Activated naive CD8-positive, alpha-beta T cell treated with anti-CD3 and anti-CD28 coated beads, Interleukin-2, amount 50 U/mL, for 16 hours (primary cell): ENCODE measurements around the gene ZNF282.
"Not testable (repeated sequence)": the region's sequence is repeated elsewhere in the genome, so short reads cannot be mapped to it uniquely, and the experiment has no call there.

ENCODE experiments used
- DNase-seq: peaks from one replicate; pipeline ENCODE4 v3.0.0-alpha.2; 2020; ENCODE audit warnings: low read depth, low spot score

ZNF282 gene

GRCh38 chr7:149255174-149255573 lies 59.8 kb downstream of the ZNF282 start:
- DNase-seq, result no peak

GRCh38 chr7:149256568-149256967 lies 61.2 kb downstream of the ZNF282 start:
- no peak for DNase-seq

GRCh38 chr7:149257146-149257545 lies 61.8 kb downstream of the ZNF282 start:
- DNase-seq, result no peak

GRCh38 chr7:149261316-149261828 lies 66.0 kb downstream of the ZNF282 start:
- no peak for DNase-seq

DNA sequence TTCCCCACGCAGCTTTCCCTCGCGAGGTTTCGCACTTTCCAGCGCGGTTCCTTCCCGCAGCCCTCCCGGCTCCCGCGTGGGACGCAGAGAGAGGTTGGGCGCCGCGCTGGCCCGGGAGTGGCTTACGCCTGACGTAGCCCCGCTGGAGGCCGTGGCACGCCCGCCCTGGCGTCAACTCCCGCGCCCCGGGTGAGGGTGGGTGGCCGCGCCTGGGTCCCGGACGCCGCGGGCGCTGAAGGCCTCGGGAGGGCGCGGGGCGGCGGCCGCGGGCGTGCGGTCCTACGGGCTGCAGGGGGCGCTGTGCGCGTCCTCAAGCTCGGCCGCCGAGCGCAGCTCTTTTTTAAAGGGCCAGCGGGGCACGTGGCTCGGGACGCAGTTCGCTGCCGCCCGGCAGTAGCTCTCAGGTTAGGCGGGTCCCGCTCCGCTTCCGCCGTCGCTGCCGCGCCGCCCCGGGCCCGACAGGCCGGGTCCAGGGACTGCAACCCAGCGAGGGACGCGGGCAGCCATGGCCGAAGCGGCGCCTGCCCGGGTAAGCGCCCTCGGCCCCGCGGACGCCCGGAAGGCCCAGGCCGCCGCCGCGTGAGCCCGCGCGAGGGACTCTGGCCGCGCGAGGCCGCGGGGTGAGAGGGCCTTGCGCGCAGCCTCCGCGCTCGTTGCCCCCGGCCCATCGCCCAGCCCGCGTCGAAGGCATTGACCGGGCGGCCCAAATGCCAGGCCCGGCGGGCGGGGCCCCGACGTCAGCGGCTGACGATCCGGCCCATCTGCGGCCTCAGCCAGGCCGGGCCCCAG lies 66.7 kb downstream of the ZNF282 start, which contains the start of gene ZNF783:
Gene ZNF783, plus strand, starts transcription at position 368 of the 789 bp plus-strand sequence. Its CDS starts 138 bp downstream, at position 506.
- DNase-seq, result peak; percentile 61

- no peak for DNase-seq
These were observed 71.1 kb downstream of the ZNF282 start for GRCh38 chr7:149266451-149266850.

DNA sequence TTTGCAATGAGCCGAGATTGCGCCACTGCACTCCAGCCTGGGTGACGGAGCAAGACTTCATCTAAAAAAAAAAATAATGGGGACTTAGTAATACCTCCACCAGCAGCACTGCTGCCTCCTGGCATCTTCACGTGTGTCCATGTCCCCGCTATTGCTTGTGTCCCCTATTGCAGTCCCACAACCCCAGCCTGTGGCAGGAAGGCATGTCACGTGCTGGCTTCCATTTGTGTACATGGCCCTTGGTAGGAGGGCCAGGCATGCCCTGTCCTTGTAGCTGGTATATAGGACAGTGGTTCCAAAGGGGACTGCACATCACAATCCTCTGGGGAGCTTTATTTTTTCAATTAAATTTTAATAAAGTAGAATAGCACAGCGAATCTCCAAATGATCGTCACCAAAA lies 72.4 kb downstream of the ZNF282 start:
- DNase-seq, result no peak

DNA sequence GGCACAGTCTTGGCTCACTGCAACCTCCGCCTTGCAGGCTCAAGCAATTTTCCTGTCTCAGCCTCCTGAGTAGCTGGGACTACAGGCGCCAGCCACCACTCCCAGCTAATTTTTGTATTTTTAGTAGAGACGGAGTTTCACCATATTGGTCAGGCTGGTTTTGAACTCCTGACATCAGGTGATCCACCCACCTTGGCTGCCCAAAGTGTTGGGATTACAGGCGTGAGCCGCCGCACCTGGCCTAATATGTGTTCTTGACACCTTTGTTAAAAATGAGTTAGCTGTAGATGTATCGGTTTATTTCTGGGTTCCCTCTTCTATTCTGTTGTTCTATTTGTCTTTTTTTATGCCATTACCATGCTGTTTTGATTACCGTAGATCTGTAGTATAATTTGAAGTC lies 79.1 kb downstream of the ZNF282 start:
- not testable (repeated sequence) for DNase-seq
